Stomach (tissue), 9 donors: ENCODE results near the gene PRM2. TPM values are rescaled to one million over a fixed set of nuclear protein-coding genes. Genes with fewer than 3 reads are reported as not detected.

Experiments
- DNase-seq, 2 donors: peaks; one replicate each; pipeline versions ENCODE4 v3.0.0 to v3.0.0-alpha.2; 2013 to 2019
- H3K27ac ChIP-seq, 5 donors: fragments of 200-600 bp in 4 of 5; sonication (generic) in 4 of 5; one replicate each; pipeline ENCODE4 v1.5.1; 2013 to 2019; ENCODE audit warnings: mild to moderate bottlenecking in 1 of 5, moderate library complexity in 1 of 5
- H3K27me3 ChIP-seq, 3 donors: fragments of 200-600 bp; sonication (generic); one replicate each; pipeline ENCODE4 v1.5.1; 2017 to 2019; ENCODE audit warnings: mixed run types in 1 of 3
- H3K36me3 ChIP-seq, 4 donors: fragments of 200-600 bp; sonication (generic); 1 replicate in 3 of 4; 2 replicates in 1 of 4; pipeline ENCODE4 v1.5.1; 2016 to 2019
- H3K4me1 ChIP-seq, 4 donors: fragments of 200-600 bp; sonication (generic); one replicate each; pipeline ENCODE4 v1.5.1; 2016 to 2019
- H3K4me3 ChIP-seq, 4 donors: fragments of 200-600 bp; sonication (generic) in 3 of 4; one replicate each; pipeline ENCODE4 v1.5.1; 2016 to 2019; ENCODE audit warnings: mild to moderate bottlenecking in 1 of 4
- H3K9me3 ChIP-seq, 4 donors: fragments of 200-600 bp; sonication (generic); one replicate each; pipeline ENCODE4 v1.5.1; 2016 to 2019
- EP300 ChIP-seq: sonication (generic); formaldehyde crosslinking; IDR thresholded peaks from one replicate; pipeline ENCODE4 v1.6.1; 2017; ENCODE audit warnings: antibody characterized with exemption
- POLR2A ChIP-seq, 4 donors: fragments of 450-650 bp; IDR thresholded peaks; one replicate each; pipeline ENCODE4 v1.6.1; 2016; ENCODE audit warnings: antibody characterized with exemption in 4 of 4, control low read depth in 2 of 4, mild to moderate bottlenecking in 1 of 4, moderate library complexity in 1 of 4
- POLR2AphosphoS5 ChIP-seq, 3 donors: sonication (generic); formaldehyde crosslinking; IDR thresholded peaks; one replicate each; pipeline ENCODE4 v1.6.1; 2016; ENCODE audit warnings: antibody characterized with exemption in 3 of 3
- WGBS, 5 donors: extraction: QIAGEN DNeasy Blood & Tissue Kit in 3 of 5; methylation state at CpG; one replicate each; pipeline versions ENCODE4 v1.1.5 to v1.1.7; 2013 to 2018; 5-methylcytosine and 5-hydroxymethylcytosine counted together
- intact Hi-C: fragments of 100-400 bp; cut with DNase I; formaldehyde crosslinking; loops from one replicate; pipeline ENCODE4 v1.15.1; 2023; ENCODE audit warnings: low total_unique reads
- polyA plus RNA-seq, 3 donors: library from polyadenylated mRNA; stranded (reverse); fragments of 200-250 nt; gene quantifications; one replicate each; pipeline ENCODE4 v1.2.3, GENCODE V29; 2013
- total RNA-seq, 5 donors: library from RNA; depleted of rRNA; stranded (reverse); fragments of >200 nt; gene quantifications; one replicate each; pipeline versions ENCODE4 v1.1.0 to v1.2.3, GENCODE V29; 2014 to 2016
- TF ChIP-seq, protein P1 (sequence below), 7 experiments: fragments of 450-650 bp in 4 of 7; fragments of 200-600 bp in 3 of 7; sonication (generic) in 3 of 7; IDR thresholded peaks; one replicate each; pipeline ENCODE4 v1.5.1; 2016 to 2019; ENCODE audit warnings: antibody characterized with exemption in 7 of 7, control low read depth in 2 of 7, mild to moderate bottlenecking in 1 of 7
- donor health status: healthy with polysubstance abuse.
- donor health status: Bipolar disorder and iron deficiency.
- donor health status: healthy.

Gene PRM2
- total and polyA plus RNA-seq, 8 donors, result not detected

DNA sequence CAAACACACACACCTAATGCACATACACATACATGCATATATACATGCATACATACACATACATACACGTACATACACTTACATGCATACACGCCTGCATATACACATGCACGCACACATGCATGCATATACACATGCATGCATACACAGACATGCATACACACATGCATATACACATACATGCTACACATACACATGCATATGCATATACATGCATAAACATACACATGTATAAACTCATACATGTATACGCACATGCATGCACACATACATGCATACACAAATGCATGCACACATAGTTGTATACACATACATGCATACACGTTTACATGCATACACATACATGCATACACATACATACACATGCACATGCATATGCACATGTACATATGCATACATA lies 45.4 kb upstream of the PRM2 start:
- Histone ChIP-seq H3K4me3 (no peak overlapping the region), H3K4me1 (peaks cover 0 to 6% (median 0%) of the 10 kb centered on the region in 4 donors), H3K27me3 (no peaks in the 10 kb centered on the region), H3K9me3 (no peaks in the 10 kb centered on the region), H3K36me3 (no peaks in the 10 kb centered on the region), H3K27ac (no peak overlapping the region)
- intact Hi-C loops, result no loop called here
- WGBS, 5 donors, result 68 to 96% (median 84%) methylated on average over 5 of the region's 5 CpGs
- TF ChIP-seq, protein P1, sequence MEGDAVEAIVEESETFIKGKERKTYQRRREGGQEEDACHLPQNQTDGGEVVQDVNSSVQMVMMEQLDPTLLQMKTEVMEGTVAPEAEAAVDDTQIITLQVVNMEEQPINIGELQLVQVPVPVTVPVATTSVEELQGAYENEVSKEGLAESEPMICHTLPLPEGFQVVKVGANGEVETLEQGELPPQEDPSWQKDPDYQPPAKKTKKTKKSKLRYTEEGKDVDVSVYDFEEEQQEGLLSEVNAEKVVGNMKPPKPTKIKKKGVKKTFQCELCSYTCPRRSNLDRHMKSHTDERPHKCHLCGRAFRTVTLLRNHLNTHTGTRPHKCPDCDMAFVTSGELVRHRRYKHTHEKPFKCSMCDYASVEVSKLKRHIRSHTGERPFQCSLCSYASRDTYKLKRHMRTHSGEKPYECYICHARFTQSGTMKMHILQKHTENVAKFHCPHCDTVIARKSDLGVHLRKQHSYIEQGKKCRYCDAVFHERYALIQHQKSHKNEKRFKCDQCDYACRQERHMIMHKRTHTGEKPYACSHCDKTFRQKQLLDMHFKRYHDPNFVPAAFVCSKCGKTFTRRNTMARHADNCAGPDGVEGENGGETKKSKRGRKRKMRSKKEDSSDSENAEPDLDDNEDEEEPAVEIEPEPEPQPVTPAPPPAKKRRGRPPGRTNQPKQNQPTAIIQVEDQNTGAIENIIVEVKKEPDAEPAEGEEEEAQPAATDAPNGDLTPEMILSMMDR (IDR thresholded peaks at IDR 0.05), result no peak
- TF ChIP-seq POLR2A (IDR thresholded peaks at IDR 0.05), result no peak
- TF ChIP-seq POLR2AphosphoS5 (IDR thresholded peaks at IDR 0.05), result no peak
- TF ChIP-seq EP300, result no peak
- no peak for DNase-seq

DNA sequence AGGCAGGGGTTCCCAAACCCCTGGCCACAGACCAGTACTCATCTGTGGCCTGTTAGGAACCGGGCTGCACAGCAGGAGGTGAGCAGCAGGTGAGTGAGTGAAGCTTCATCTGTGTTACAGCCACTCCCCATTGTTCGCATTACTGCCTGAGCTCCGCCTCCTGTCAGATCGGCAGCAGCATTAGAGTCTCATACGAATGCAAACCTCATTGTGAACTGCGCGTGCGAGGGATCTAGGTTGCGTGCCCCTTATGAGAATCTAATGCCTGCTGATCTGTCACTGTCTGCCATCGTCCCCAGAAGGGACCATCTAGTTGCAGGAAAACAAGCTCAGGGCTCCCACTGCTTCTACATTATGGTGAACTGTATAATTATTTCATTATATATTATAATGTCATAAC lies 43.9 kb upstream of the PRM2 start:
- no peak for DNase-seq
- intact Hi-C loops, result no loop called here
- Histone ChIP-seq H3K4me1 (peaks cover 0 to 6% (median 0%) of the 10 kb centered on the region in 4 donors), H3K4me3 (no peak overlapping the region), H3K9me3 (no peaks in the 10 kb centered on the region), H3K27ac (no peak overlapping the region), H3K36me3 (no peaks in the 10 kb centered on the region), H3K27me3 (peaks cover 0 to 4% (median 0%) of the 10 kb centered on the region in 3 donors)
- TF ChIP-seq EP300 (no peak), POLR2A (IDR thresholded peaks at IDR 0.05) (no peak), POLR2AphosphoS5 (IDR thresholded peaks at IDR 0.05) (no peak)
- TF ChIP-seq, protein P1 (IDR thresholded peaks at IDR 0.05), result no peak
- 55 to 68% (median 66%) methylated on average over 9 to 10 of the region's 10 CpGs for WGBS, 5 donors

DNA sequence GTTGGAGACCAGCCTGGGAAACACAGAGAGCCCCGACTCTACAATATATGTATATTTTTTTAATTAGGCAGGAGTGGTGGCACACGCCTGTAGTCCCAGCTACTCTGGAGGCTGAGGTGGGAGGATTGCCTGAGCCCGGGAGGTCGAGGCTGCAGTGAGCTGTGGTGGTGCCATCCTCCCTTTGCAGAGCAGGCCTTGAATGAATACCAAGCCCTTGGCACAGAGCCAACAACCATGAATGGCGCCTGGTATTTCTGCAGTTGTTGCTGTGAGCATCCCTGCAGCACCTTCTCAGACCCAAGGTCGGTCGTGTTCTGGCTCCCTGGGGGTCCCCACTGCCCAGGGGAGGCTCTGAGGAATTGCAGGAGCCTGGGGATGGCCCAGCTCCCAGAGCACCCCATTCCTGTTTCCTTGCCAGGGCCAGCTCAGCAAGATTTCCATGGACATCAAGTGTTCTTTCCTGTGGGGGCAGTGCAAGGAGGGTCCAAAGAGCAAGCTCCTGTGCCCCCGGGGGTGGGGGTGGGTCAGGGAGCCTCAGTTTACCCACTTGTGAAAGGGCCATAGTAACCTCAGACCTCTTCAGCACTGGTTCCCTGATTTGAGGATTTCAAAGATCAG lies 43.4 kb upstream of the PRM2 start:
- TF ChIP-seq POLR2AphosphoS5 (IDR thresholded peaks at IDR 0.05) (no peak), POLR2A (IDR thresholded peaks at IDR 0.05) (no peak), EP300 (no peak)
- TF ChIP-seq, protein P1 (IDR thresholded peaks at IDR 0.05), result no peak
- Histone ChIP-seq H3K27me3 (peaks cover 0 to 4% (median 0%) of the 10 kb centered on the region in 3 donors), H3K27ac (no peak overlapping the region), H3K4me1 (peaks cover 0 to 6% (median 0%) of the 10 kb centered on the region in 4 donors), H3K9me3 (no peaks in the 10 kb centered on the region), H3K36me3 (no peaks in the 10 kb centered on the region), H3K4me3 (no peak overlapping the region)
- DNase-seq, result peak in 1 of 2 donors; percentile 46
- WGBS, 5 donors, result 54 to 63% (median 57%) methylated on average over 6 to 8 of the region's 8 CpGs
- intact Hi-C loops, result no loop called here

DNA sequence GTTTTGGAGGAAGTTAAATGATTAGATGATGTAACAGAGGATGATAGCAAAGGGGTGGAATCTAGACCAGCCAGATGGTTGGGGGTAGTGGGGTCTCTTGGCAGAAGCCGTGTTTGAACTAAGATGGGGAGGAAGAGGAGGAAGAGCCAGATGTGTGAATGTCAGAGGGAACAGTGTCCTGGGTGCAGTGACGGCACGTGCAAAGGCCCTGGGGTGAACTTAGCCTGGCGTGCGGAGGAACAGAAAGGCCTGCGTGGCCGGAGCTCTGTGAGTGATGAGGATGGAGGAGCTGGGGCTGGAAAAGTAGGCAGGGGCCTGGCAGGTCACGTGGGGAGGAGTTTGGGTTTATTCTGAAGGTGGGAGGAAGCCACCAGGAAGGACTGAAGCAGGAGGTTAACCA lies 42.5 kb upstream of the PRM2 start:
- intact Hi-C loops, result no loop called here

More for the DNA sequence above, 42.5 kb upstream of the PRM2 start:
- Histone ChIP-seq H3K36me3 (no peaks in the 10 kb centered on the region), H3K9me3 (no peaks in the 10 kb centered on the region), H3K27me3 (peaks cover 0 to 4% (median 0%) of the 10 kb centered on the region in 3 donors), H3K27ac (no peak overlapping the region), H3K4me3 (no peak overlapping the region), H3K4me1 (peaks cover 0 to 6% (median 0%) of the 10 kb centered on the region in 4 donors)
- TF ChIP-seq EP300 (no peak), POLR2AphosphoS5 (IDR thresholded peaks at IDR 0.05) (no peak), POLR2A (IDR thresholded peaks at IDR 0.05) (no peak)
- TF ChIP-seq, protein P1 (IDR thresholded peaks at IDR 0.05), result no peak
- no peak for DNase-seq
- WGBS, 5 donors, result 84 to 91% (median 89%) methylated on average over 8 of the region's 8 CpGs
